NOMO-1 treated with dmso at 0.1 percent for 144 hours (cell line): ENCODE data around the gene PDK2.

ENCODE experiments used
- DNase-seq: peaks from one replicate; lab custom pipeline; 2025; ENCODE audit not compliant: unreplicated experiment; lab: John Stamatoyannopoulos, UW

Gene PDK2

GRCh38 chr17:50094753-50095619 lies at the start of gene PDK2:
Gene PDK2 (plus strand): TSS chr17:50095351. CDS start chr17:50095436, 85 bp downstream.
- peak; percentile 95 for DNase-seq

DNA sequence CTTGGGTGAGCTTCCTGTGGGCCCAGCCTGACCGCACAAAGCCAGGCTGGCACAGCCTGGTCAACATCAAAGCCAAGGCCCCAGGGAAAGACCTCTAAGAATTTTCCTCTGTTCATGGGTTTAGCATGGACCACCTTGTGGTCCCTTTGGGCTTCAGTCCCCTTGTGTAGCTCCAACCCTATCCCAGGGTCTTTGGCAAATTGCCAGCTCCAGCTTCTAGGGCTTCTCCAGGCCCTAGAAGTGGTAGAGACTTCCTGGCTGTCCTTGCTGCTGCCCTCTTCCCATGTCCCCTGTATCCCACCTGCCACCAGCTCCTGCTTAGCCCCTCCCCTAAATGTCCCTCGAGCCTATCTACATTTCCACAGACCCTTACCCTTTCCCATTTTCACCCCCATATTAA lies 49.0 kb upstream of the PDK2 start:
- DNase-seq = no peak

- no peak for DNase-seq
These were observed 48.5 kb upstream of the PDK2 start for GRCh38 chr17:50046667-50047066.

GRCh38 chr17:50047083-50047482 lies 48.1 kb upstream of the PDK2 start:
- no peak for DNase-seq

- DNase-seq = no peak
These were observed 47.5 kb upstream of the PDK2 start for GRCh38 chr17:50047488-50048126.

- no peak for DNase-seq
These were observed 46.9 kb upstream of the PDK2 start for GRCh38 chr17:50048146-50048720.

GRCh38 chr17:50048988-50049387 lies 46.2 kb upstream of the PDK2 start:
- no peak for DNase-seq

DNA sequence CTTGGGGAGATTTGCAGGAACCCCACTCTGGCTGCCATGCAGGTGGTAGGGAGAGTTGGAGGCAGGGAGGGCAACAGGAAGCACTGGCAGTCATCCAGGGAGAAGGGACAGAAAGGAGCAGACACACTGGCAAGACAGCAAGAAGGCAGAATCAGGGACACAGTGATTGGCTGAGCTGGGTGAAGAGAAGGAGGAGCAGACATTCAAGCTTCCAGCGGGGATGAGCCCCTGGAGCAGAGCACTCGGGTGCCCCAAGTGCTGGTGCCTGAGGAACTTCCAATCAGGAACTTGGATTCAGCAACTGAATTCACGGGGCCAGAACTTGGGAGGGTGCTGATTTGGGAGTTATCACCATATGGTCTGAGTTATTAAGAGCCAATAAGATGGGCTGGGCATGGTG lies 45.5 kb upstream of the PDK2 start:
- DNase-seq = no peak

- no peak for DNase-seq
These were observed 44.6 kb upstream of the PDK2 start for GRCh38 chr17:50050431-50051032.

GRCh38 chr17:50051082-50051576 lies 44.0 kb upstream of the PDK2 start:
- DNase-seq = peak; percentile 30

DNA sequence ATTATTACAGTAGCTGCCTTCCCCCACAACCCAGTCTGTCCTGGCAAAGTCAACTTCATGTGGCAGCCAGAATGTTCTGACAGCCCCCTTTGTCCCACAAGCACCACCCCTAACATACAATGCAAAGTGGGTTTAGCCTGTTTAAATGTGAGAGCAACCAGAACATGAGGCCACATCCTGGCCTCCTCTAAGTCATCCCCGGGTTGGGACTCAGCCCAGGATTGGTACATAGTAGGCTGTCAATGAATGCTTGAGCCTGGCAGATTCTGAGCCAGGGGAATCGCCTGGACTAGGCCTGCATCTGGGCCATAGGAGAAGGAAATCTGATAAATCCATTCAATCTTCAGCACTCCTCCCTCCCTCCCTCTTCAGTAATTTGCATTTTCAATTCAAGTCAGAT lies 43.5 kb upstream of the PDK2 start:
- DNase-seq = no peak

DNA sequence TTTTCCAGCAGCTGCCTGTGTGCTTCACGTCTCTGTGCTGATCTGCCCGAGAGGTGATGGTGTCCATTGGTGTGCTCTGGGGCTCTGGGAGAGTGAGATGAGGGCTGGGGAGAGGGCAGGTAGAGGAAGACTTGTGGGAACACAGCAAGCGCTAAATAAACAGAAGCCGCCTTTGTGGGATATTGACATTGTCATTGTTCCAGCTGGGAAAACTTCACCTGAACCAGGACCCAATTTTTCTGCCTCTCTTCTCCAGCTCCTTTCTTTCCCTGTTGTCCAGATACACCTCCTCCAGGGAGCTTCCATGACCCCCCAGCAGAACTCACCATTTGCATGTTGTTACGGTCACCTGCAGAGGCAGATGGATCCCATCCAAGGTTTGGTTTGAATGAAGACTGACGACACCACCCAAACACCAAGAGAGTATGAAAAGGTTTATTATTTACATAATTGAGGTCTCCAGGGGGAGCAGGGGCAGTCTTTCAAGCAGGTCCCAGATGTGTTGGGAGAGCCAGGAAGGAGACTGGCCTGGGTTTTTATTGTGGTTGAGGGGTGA lies 42.8 kb upstream of the PDK2 start:
- no peak for DNase-seq

DNA sequence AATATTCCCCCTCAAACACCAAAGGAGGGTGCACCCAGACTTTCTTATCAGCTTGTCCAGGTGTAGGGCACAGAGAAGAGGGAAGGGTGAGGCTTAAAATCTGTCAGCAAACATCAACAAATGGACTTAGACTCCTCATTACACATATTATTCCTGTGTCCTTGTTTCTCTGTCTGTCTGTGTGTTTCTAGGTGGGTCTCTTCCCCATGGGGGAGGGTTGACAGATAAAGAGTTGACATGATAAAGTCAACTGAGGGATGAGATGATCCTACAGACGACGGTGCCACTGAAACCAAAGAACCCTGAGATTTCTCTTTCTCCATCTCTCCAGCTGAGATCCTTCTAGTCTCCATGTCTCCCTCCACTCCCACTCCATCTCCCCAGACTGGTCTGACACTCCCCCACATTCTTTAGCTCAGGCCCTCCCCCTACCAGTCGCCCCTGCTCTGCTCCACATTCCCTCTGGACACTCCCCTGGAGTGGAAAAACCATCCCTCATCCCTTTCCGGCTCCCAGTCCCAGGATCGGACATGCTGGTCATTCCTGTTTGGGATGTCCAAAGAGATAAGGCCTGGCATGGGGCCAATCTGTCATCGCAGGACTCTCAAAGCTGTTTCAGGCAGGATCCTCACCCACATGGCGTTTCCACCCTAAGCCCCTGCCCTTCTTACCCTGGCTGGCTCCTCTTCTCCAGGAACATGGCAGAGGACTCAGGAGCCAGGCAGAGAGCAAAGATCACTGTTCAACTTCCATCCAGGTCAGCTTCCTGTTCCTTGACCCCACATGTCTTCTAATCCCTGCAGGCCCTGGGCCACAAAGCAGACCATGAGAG lies 42.1 kb upstream of the PDK2 start:
- DNase-seq = no peak

GRCh38 chr17:50053654-50053960 lies 41.5 kb upstream of the PDK2 start:
- no peak for DNase-seq

- DNase-seq = no peak
These were observed 40.1 kb upstream of the PDK2 start for GRCh38 chr17:50055055-50055425.

- peak; percentile 9 for DNase-seq
These were observed 39.5 kb upstream of the PDK2 start, which contains the start of gene ITGA3 for GRCh38 chr17:50055426-50056216. Gene ITGA3 (plus strand): TSS chr17:50056110. CDS start chr17:50056440, 330 bp downstream.

GRCh38 chr17:50056217-50056960 lies 38.8 kb upstream of the PDK2 start:
- DNase-seq = peak; percentile 47

GRCh38 chr17:50056961-50057330 lies 38.2 kb upstream of the PDK2 start:
- no peak for DNase-seq

DNA sequence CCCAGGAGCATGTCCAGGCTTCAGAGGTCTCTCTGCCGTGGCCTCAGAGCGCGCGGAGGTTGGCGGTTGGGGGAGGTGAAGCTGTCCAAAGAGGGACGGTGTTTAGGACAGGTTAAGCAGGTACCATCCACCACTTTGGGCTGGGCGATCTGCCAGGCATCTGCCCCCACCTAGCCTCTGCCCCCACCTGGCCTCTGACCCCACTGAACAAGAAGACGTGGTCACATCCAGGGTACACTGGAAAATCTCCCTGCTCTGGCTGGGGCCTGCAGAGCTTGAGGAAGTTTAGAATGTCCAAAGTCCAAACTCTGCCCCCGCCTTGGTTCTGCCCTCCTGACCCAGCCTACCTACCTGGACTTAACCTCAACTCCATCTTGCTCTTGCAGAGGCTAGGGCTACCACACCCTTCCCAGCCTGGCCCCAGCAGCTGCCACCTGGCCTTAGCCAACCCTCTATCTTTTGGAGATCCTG lies 37.6 kb upstream of the PDK2 start:
- DNase-seq = no peak
